ENCODE data around the gene ST6GALNAC6.
"Not testable (repeated sequence)": the region's sequence is repeated elsewhere in the genome, so short reads cannot be mapped to it uniquely, and the experiment has no call there.

The ST6GALNAC6 gene

DNA sequence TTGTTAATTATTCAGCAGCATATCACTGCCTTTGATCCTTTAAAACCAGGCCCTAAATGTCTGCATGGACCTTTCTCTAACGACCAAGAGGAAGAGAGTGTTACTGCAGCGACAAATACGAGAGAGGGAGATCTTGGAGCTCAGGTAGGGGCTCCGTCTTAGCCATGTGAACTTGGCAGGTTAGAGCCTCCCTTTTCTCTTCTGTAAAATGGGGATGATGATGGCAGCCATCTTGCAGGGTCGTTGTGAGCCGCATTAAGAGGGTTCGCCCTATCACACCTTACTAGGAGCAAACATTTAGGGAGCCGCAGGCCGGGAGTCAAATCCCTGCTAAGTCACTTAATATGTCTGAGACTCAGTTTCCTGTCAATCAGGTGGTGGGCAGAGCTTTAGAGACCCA is 46.6 kb downstream of the ST6GALNAC6 start:
- DNase-seq: no peak

DNA sequence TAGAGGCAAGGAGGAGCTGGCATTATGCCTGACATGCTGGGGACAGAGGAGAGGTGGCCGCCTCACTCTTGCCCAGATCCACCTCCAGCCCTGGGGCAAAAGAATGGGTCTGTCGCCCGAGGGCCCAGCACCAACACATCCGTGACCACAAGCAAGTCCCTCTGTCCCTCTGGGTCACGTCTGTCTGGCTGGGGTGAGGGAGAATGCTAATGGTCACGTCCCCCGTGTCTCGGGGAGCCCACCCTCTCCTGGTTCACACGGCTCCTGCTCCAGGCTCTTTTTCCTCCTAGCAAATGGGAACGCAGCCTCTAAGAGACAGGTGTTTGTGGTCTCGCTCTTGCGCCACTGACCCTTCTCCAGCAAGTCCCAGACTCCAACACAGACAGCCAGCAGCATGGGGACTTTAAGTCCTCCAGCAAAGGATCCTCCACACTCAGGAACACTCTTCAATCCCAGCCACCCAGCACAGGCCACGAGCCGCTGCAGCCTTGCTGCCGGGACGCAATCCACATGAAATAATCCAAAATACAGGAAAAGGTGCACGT is 49.0 kb downstream of the ST6GALNAC6 start:
- no peak for DNase-seq

DNA sequence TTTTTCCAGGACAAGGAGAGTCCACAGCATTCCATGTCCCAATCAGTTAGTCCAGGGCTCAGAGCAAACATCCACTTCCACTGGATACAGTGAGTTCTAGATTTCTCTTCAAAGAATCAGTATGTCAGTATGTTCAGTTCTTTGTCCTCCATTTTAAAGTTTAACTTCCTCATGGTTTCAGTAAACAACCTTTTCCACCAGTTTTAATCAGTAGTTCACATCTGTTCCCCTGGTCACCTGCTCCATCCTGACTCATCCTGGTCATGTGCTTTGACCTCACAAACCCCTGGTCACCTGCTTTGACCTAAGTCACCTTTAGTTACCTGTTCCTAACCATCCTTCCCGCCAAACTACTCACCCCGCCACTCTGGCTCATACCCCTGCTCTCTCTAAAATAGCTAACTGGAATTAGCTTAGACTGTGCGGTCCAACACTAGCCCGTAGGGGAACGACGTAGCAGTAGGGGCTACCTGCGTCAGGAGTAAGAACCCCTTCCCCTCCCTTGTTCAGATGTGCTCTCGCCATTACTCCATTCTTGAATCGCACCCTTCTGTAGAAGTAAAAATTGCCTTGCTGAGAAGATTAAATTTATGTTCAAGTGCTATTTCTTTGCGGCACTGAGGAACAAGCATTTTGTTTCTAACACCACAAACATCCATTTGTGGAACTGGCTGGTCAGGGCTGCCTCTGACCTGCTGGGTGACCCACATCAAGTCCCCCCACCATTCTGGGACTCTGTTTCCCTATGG is 50.5 kb downstream of the ST6GALNAC6 start:
- DNase-seq: no peak

DNA sequence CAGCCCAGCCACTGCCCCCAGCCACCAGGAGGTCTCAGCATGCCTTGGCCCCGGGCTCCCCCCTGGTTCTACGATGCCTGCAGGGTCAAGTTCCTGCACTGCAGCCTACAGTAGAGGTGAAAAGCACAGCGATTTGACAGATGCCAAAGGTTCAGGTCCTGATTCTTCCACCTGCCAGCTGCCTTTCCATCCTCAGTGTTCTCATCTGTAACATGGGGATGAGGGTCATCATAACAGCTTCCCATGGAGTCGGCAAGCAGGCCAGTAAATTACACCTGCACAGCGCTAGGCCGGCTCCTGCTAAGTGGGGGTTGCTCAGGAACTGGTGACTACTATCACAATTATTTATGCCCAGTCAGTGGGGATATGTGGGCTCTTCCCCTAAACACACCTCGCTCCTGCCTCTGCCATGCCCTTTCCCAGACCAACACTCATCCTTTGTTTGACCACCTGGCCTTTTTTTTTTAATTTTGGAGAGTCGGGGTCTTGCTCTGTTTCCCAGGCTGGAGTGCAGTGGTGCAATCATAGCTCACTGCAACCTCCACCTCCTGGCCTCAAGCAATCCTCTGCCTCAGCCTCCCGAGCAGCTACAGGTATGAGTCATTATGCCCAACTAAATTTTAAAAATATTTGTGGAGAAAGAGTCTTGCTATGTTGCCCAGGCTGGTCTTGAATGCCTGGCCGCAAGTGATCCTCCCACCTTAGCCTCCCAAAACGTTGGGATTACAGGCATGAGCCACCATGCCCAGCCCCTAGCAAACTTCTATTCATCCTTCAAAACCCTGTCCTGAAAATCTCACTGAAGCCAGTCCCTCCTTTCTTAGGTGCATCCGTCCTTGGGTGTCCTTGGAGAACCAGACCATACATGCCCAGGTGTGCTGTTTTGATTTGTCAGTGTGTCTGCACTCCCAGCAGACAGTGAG is 51.3 kb downstream of the ST6GALNAC6 start:
- no peak for DNase-seq

DNA sequence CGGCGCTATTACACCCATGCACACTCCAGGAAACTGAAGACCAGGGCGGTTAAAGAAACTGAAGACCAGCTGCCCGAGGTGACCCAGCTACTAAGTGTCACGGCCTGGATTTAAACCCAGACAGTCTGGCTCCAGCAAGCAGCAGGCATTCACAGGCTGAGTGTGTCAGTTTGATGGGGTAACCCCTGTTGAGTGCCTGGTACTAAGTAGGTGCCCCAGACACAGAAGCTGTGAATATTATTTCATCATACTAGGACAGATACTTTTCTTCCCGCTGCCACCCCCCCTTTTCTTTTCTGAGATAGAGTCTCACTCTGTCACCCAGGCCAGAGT is 52.3 kb downstream of the ST6GALNAC6 start:
- DNase-seq: no peak

GRCh38 chr9:127846443-127847177 is 52.8 kb downstream of the ST6GALNAC6 start:
- DNase-seq: no peak

- DNase-seq: not testable (repeated sequence)
These were observed 53.8 kb downstream of the ST6GALNAC6 start for GRCh38 chr9:127845619-127846018.

- no peak for DNase-seq
These were observed 54.5 kb downstream of the ST6GALNAC6 start for GRCh38 chr9:127844821-127845359.

- DNase-seq: no peak
These were observed 58.1 kb downstream of the ST6GALNAC6 start for GRCh38 chr9:127841087-127841835.

DNA sequence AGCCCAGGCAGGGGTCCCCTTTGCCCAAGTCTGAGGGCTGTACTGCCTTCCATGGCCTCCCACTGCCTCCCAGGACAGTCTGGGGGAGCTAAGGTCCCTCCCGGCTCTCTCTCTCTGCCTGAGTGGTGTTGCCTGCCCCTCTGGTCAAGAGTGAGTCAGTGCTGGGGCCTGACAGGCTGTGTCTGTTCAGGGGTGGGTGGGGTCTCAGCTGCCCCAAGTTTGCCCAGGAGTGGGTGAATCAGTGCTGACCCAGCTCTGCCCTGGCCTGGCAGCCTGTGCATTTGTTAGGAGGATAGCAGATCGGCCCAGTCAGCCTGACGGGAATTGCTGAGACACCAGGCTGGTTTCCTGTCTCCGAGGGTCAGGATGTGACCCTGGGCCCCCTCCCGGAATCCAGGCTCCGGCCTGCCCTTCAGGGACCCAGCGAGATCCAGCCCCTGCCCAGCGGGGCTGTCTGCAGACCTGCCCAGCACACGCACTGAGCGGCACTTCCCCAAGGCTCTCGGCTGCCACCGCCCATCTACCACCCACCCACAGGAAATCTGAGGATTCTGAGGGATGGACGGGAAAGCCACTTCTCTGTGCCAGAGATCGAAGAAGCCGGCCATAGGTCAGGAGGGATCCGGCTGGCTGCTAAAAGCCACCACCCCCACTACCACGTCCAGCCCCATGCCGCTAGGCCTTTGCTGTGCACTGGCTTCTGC is 60.9 kb downstream of the ST6GALNAC6 start:
- DNase-seq: no peak

DNA sequence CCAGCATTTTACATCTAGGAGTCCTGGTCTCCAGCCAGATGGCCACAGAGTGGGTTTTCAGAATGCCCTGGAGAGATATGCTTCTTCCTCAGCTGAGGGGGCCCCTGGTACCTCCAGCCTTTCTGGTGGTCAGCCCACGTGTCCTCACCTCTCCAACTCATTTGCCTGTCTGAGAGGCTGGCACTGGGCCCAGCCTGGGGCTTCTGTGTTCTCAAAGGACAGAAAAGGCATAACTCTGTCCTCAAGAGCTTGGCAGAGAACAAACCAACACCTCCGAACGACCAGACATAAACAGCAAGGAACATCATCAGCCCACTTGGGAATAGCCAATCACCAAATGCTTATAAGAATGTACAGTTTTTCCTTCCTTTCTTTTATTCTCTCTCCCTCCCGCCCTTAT is 62.1 kb downstream of the ST6GALNAC6 start:
- no peak for DNase-seq

- DNase-seq: not testable (repeated sequence)
These were observed 62.8 kb downstream of the ST6GALNAC6 start for GRCh38 chr9:127836561-127836960.

- DNase-seq: no peak
These were observed 63.3 kb downstream of the ST6GALNAC6 start for GRCh38 chr9:127835991-127836516.

All from activated effector memory CD4-positive, alpha-beta T cell treated with anti-CD3 and anti-CD28 coated beads, Interleukin-2, amount 50 U/mL, for 16 hours (primary cell).